ENCODE measurements around the gene MCM3AP.
"Not testable (repeated sequence)": the region's sequence is repeated elsewhere in the genome, so short reads cannot be mapped to it uniquely, and the experiment has no call there.

Gene MCM3AP

GRCh38 chr21:46202592-46203202 is 82.7 kb downstream of the MCM3AP start:
- DNase-seq (no peak), ATAC-seq (no peak)

GRCh38 chr21:46200877-46201803 is 84.3 kb downstream of the MCM3AP start:
- not testable (repeated sequence) for ATAC-seq, DNase-seq

DNA sequence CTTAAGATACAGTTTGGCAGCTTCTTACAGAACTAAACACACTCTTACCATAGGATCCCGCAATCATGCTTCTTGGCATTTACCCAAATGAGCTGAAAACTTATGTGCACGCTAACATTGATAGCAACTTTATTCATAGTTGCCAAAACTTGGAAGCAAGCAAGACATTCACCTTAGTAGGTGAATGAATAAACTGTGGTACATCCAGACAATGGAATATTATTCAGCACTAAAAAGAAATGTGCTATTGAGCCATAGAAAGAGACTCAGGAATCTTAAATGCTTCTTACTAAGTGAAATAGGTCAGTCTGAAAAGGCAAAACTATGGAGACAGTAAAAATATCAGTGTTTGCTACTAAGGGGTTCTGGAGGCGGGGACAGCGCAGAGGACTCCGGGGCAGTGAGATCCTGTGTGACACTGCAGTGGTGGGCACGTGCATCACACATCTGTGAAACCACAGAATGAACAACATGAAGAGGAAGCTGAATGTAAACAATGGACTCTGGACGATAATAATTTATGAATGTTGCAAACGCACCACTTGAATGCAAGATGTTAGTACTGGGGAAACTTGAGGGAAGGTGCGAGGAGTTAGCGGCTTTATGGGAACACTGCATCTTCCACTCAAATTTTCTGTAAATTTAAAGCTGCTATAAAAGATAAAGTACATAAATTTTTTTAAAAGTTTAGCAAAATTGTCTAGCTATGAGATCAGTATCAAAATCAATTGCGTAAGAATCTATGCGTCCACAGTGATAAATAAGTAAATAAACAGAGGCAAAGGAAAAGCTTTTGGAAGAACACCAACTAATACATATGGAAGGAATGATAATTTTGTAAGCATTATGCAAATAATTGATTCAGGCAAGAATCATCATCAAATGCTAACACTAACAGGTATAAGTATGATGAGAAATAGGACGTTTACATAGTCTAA is 85.7 kb downstream of the MCM3AP start:
- DNase-seq = no peak
- ATAC-seq = no peak

DNA sequence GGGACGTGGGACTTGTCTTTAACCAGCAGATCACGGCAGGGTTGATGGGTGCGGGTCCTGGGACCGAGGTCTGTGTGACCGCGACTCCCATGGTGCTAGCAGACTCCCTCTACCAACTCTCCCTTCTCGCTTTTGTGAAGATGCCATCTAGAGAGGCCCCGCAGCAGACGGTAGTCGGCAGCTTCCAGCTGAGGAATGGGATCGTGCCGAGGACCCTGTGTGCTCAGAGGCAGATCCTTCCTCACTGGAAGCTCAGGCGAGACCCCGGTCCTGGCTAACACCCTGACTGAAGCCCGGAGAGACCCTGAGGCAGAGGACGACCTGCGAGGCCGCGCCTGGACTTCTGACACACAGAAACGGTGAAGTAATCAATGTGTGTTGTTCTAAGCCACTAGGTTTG is 88.7 kb downstream of the MCM3AP start:
- ATAC-seq (no peak), DNase-seq (no peak)

- DNase-seq (no peak), ATAC-seq (no peak)
Measured at GRCh38 chr21:46195595-46196195, 89.7 kb downstream of the MCM3AP start.

DNA sequence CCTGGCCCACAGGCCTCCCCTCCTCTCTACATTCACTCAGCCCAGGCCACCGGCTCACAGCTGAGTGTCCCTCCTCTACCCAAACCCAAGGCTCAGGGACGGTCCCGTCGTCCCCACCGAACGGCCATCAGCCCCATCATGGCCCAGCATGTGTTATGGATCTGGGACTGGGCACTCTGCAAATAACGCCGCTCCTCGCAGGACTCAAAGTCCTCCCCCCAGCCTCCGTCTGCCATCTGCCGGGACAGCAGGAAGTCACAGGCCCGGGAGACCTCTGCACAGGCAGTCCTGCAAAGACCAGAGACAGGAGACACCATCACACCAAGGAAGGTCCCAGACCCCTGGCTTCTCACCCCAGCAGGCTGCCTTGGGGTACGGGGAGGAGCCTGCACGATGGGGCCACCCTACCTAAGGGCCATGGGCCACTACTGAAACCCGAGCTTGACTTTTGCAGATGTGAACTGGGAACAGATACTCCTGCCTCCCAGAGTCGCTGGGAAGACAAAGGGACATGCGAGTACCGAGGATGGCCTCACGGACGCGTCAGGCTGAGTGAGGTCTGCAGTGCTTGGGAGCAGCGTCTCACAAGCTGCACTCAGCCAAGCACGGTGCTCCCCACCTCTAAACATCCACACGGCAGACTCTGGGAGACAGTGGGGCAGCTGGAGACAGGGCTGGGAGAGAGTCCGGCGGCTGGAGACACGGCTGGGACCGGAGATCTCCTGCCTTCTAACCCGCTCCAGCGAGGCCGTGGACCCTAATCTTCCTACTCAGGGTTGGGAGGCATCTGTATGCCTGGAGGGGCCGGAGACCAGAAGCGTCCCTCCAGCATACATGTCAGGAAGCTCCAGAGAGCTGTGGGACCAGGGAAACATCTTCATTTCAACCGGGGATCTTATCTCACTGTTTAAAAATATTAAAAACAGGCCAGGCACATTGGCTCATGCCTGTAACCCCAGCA is 90.8 kb downstream of the MCM3AP start:
- ATAC-seq (no peak), DNase-seq (no peak)

DNA sequence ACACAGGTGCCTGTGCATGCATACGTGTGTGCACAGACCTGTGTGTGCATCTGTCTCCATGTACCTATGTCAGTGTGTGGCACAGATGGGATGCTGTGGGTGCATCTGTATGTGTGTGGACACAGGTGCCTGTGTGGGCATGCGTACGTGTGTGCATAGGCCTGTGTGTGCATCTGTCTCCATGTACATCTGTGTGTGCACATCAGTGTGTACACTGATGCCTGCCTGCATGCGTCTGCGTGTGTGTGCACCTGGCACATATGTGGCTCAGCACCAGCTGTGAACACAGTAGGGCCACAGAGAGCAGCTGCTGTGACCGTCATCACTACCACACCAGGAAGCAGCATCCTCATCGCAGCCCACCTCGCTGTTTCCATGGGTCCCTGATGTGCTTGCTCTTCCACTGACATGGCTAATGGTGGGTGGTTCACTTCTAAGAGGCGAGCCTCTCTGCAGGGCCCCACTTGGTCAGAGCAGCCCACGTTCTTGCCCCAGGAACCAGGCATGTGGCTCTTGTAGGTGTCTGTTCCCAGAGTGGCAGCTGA is 91.5 kb downstream of the MCM3AP start:
- DNase-seq (no peak), ATAC-seq (no peak)

DNA sequence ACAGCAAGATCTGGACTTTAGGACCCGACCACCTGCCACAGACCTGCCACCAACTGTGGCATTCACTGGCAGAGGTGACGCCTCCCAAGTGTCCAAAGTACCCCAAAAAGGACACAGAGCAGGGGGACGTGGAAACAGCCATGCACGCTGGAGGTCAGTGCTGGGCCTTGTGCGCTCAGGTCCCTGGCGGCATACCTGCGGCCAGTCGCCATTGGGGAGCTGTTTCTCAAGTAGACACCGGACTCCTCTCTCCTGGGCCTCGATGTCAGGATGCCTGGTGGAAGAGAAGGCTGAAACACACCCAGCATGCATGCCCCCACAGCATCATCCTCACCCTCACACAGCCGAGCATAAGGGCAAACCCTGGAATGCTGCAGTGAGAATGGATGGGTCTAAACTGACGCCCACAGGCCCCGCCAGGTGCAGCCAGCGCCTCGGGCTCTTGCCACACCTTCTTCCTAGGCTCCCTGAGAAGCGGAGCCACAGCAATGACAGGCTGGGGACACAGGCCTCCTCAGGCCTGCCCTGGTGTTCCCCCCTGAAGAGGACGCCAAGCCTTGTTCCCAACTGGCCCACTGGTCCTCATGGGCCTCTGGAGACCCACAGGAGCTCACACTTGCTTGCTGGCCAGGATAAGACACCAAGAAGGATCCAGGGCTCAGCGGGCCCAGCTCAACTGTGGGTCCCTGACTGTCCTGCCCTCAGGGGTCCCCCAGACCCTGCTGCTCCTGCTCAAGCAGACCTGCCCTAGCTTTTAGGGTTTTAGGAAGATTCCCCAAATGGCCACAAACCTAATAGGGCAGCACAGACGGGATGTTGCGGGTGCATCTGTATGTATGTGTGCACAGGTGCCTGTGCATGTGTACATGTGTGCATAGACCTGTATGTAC is 93.5 kb downstream of the MCM3AP start:
- DNase-seq (no peak), ATAC-seq (no peak)

GRCh38 chr21:46191257-46191685 is 94.1 kb downstream of the MCM3AP start:
- ATAC-seq (no peak), DNase-seq (no peak)

- DNase-seq = no peak
- peak; percentile 41 for ATAC-seq
Measured at GRCh38 chr21:46190491-46191131, 94.8 kb downstream of the MCM3AP start.

- ATAC-seq = no peak
- DNase-seq = no peak
Measured at GRCh38 chr21:46189959-46190490, 95.4 kb downstream of the MCM3AP start.

DNA sequence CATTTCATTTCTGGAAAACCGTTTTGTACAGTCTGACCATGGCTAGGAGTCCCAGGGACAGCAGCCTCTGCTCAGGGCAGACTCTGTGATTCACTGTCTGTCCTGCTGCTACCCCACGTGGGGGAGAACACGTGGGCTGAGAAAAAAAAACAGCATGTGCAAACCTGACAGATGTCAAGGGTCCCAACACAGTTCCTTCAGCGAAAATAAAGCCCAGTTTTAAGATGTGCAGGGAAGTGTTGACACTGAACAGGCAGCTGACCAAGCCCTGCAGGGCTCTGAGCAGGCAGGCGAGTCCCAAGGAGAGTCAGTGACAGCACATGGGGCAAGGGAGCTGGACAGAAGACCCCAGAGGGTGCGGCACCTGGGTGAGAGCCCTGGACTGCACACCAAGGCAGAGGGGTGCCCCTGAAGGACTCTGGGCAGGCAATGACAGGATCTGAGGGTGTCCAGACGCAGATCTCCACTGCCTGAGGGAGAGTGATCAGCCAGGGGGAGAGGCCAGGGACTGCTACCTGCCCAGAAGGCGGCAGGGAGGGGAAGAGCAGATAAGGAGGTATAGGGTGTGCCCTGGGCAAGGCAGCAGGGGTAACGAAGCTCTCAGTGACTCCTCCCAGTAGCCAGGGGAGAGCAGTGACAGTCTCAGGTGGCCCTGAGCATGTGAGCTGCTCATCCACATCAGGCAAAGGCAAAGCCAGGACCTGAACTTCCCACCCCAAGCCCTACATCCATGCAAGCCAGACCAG is 96.0 kb downstream of the MCM3AP start:
- ATAC-seq (no peak), DNase-seq (no peak)

- DNase-seq (no peak), ATAC-seq (no peak)
Measured at GRCh38 chr21:46188226-46189212, 96.9 kb downstream of the MCM3AP start.

DNA sequence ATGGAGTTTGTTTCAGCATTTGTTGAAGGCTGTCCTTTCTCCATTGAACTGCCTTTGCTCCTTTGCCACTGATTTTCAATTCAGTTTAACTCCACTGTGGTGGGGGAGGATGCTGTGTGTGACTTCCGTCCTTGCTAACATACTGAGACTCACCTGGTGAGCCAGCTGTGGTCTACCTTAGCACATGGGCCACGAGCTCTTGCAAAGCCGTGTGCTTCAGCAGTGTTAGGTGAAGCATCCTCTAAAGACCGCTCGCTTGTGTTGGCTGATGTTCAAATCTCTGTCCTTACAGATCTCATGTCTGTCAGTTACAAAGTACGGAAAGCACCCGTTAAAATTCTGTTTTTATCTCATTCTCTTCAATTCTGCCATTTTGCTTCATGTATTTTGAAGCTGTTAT is 97.6 kb downstream of the MCM3AP start:
- no peak for ATAC-seq
- no peak for DNase-seq

- DNase-seq = no peak
- ATAC-seq = no peak
Measured at GRCh38 chr21:46187261-46187660, 98.2 kb downstream of the MCM3AP start.

- no peak for ATAC-seq
- no peak for DNase-seq
Measured at GRCh38 chr21:46185716-46186115, 99.7 kb downstream of the MCM3AP start.
